Renal pelvis (tissue), 4 donors: ENCODE data around the gene BST1. TPM values are rescaled to one million over a fixed set of nuclear protein-coding genes. Genes with fewer than 3 reads are reported as not detected.
A peak's percentile ranks its signal among the peaks of the same experiment; 100 is the strongest.
"Not testable (repeated sequence)": the region's sequence is repeated elsewhere in the genome, so short reads cannot be mapped to it uniquely, and the experiment has no call there.

Source experiments
- DNase-seq: peaks from one replicate; pipeline ENCODE4 v3.0.0-alpha.2; 2013
- polyA plus RNA-seq, 3 donors: library from polyadenylated mRNA; unstranded; fragments of 120-200 nt; gene quantifications; one replicate each; pipeline ENCODE4 v1.2.1, GENCODE V29; 2013; ENCODE audit not compliant: insufficient read length in 3 of 3

BST1 gene
- polyA plus RNA-seq, 3 donors, result 13.8 to 15.6 (median 15.2) TPM

DNA sequence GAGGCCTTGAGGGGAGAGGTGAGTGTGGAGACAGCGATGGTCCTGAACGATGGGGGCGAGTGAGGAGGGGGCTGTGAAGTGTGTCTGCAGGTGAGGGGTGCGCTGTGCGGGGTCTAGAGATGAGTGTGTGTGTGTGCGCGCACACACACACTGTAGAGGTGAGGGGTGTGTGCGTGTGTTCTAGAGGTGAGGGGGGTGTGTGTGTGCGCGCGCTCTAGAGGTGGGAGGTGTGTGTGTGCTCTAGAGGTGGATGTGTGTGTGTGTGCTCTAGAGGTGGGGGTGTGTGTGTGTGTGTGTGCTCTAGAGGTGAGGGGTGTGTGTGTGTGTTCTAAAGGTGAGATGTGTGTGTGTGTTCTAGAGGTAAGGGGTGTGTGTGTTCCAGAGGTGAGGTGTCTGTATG lies 574 bp downstream of the BST1 start:
- no peak for DNase-seq

DNA sequence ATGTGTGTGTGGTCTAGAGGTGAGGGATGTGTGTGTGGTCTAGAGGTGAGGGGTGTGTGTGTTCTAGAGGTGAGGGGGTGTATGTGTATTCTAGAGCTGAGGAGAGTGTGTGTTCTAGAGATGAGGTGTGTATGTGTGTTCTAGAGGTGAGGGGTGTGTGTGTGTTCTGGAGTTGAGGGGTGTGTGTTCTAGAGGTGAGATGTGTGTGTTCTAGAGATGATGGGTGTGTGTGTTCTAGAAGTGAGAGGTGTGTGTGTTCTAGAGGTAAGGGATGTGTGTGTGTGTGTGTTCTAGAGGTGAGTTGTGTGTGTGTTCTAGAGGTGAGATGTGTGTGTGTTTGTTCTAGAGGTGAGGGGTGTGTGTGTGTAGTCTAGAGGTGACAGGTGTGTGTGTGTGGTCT lies 1.3 kb downstream of the BST1 start:
- no peak for DNase-seq

DNA sequence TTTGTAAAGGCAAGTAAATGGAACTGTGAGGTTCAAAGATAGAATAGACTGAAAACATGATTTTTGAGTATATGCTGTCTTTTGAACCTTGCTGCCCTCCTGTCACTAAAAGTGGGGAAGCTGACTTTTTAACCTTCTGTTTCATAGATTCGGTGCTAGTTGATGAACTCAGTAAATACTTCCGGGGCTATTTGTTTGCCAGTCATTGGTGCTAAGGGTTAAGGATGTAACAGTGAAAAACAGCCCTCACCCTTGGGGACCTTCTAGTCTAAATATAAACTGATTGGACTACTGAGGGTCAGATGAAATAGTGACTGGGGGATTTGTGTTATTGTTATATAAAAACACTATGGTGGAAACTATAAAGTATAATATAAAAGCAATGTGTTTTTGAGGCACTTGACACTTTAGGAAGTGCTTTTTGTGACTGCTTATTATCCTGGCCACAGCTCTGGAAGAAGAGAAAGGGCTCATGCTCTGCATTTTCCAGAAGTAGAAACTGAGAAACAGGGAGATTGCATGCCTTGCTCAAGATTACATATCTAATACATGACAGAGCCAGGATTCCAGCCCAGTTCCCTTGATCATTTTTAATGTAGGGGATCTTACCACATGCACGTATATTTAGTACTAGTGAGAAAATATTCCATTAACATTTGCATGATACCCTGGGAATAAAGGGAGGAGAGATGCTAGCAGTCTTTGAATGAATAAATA lies 3.9 kb downstream of the BST1 start:
- DNase-seq, result no peak

DNA sequence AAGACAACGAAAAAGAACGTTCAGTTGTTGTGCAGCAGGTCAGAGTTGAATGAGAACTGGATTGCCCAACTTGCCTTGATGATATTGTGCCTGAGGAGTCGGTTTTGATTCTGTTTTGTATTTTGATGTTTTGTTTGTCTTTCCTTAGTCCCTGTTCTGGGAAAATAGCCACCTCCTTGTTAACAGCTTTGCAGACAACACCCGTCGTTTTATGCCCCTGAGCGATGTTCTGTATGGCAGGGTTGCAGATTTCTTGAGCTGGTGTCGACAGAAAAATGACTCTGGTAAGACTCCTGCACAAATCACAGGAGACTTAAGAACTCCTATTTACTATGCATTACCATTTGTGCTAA lies 4.5 kb downstream of the BST1 start:
- DNase-seq, result no peak

DNA sequence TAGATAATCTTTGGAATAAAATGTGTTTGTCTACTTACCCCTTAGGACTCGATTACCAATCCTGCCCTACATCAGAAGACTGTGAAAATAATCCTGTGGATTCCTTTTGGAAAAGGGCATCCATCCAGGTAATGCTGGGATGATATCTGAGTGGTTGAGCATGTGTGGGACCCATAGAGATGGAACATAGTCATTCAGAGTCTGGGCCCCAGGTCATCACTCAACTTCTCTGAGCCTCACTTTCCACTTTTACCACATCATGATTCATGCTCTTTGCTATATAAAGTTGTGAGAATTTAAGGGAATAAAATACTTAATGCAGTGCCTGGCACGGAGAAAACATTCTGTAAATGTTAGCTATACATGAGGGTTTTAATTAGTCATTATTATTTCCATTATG lies 8.9 kb downstream of the BST1 start:
- no peak for DNase-seq

DNA sequence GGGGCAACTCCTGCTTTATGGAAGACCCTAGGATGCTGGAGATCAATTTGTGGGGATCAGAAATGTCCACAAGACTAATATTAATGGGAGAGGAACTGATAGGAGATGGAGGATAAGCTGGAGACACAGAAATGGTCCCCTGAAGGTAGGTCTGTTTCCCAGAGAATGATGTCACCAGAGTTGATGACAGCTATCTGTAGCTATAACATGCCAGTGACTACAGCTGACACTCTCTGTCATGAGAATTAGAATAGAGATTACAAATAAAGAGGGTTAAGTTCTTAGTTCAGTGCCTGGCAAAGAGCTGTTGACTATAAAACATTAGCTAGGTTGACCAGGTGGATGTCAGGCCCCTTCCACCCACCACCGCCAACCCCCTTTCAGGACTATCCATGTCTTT lies 9.3 kb downstream of the BST1 start:
- no peak for DNase-seq

DNA sequence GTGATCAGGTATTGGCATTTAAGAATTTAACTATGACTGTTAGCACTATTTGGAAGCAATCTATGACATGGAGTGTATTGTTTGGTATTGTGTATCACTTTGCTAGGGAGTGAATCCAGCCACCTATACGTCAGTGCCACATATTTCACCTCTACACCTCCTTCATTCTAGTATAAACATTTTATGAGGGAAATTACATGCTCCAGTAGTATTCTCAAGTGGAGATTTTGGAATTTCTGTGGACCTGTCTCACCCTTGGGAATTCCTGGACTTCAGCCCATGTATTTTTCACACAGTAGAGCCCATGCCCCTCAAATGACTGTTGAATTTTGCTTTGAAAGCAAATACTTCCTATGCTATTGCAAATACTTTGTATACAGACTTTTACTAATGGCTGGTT lies 11.3 kb downstream of the BST1 start:
- no peak for DNase-seq

DNA sequence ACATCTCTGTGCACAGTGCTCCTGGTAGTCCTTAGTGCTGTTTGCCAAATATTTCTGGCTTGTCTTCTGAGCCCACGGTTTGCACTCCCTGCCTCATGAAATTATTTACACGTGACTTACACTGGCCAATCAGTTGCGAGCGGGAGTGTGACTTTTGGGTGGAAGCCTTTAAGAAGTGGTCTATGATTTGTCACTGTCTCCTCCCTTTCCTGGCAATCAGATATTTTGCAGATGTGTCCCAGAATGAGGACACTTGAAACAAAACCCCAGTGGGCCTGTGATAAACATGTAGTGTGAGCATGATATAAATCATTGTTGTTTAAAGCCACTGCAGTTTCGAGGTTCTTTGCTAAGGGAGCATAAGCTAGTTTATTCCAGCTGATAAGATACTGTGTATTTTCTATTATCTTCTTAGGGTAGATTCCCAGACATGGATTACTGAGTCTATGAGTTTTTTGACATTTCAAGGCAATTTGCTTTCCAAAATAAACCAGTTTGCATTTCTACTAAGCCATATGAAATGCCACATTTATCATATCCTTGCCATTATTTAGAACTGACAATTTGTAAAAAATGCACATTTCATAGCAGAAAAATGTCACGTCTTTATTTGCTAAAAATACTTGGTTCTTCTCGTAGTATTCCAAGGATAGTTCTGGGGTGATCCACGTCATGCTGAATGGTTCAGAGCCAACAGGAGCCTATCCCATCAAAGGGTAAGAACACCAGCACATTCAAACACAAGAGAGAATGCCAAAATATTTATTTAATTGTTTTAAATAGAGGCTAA lies 12.0 kb downstream of the BST1 start:
- peak; percentile 42 for DNase-seq

DNA sequence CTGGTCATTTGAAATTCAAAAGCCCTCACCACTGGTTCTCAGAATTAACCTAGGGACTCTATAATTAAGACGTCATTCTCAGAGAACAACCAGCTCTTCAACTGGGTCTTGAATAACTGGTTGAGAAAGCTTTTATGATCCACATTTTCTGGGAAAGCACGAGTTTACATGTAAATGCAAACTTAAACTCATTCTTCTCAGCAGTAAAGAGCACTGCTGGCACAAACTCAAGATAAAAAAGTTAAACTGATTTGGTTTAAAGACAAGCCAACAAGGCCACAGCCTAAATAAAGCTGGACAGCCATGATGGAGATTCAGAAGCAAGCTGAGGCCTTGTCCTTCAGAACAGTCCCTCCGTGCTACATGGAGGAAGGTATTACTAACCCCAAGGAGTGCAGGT lies 13.2 kb downstream of the BST1 start:
- DNase-seq, result no peak

DNA sequence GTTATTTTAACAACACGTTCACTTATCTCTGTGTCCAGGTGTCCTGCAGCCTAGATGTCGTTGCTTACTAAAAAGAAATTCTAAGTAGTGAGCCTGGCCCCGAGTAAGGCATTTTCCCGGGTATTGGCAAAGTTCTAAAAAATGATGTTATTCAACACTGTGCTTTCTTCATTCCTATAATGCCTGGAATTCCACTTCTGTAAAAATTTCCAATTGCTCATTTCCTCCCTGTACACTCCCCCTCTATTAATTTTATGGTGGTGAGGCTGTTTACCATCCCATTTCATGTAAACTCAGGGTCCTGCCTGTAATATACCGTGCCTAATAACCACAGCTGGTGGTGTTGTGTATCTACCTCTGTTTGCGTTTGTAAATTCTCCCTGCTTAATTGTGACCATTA lies 14.2 kb downstream of the BST1 start:
- no peak for DNase-seq

DNA sequence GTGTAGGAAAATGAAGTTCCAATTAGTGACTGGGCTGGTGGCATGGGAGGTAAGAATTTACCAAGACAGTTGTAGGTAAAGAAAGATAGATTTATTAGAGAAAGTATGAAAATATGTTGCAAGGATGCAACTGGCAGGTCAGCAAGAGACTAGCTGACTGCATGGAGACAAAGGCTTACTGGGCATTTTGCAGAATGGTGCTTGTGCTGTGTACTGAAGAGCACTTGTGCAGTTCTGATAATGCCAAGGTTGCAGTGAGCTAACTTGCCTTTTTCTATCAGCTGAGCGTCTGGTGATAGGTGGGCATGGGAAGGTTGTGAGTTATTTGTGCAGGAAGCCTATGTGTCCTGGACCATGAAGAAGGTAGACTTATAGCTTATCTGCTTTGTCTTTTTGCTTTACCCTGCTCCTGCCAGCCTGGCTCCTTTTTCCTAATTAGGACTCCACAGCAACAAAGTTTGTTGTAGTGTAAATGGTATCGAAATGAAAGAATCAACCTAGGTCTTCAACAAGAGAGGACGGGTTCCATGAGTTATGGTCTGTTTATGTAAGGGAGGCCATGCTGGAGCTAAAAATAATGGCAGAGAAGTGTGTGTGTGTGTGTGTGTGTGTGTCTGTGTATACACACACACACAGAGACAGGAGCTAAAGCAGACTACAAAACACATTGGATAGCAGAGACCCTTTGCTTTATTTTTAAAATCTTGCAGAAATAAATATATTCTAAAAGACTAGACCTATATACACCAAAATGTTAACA lies 15.0 kb downstream of the BST1 start:
- DNase-seq, result no peak

DNA sequence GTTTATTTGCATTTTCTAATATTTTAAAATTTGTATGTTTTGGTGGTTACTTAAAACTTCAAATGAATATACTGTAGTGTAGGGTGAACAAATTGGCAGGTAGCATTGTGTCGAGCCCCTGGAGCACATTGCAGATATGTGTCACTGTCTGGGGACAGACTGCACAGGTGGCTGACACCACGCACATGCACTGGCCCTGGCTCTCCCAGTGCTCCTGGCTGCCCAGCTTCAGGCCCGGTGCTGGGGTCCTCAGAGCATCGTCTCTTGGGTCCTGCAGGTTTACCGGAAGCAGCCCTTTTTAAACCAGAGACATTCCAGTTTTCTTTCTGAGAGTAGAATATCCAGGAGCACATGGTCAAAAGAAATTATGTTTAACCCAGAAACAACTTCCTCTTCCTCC lies 15.6 kb downstream of the BST1 start:
- no peak for DNase-seq

DNA sequence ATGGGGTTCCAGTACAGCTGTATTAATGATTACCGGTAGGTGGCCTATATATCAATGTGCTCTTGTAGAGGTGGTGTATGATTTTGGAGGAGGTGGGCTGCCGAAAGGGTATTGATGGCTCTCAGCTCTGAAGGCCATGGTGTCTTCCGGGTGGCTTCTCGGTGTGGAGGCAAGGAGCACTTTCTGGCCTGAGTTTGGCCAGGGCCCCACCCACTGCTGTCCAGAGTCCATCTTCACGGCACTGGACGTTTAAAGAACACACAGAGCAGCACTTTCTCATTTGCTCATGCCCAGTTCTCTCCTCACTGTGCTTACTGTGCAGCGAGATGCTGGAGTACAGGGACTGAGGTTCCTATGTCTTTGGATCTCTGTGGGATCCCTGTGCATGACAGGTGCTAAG lies 16.1 kb downstream of the BST1 start:
- no peak for DNase-seq

DNA sequence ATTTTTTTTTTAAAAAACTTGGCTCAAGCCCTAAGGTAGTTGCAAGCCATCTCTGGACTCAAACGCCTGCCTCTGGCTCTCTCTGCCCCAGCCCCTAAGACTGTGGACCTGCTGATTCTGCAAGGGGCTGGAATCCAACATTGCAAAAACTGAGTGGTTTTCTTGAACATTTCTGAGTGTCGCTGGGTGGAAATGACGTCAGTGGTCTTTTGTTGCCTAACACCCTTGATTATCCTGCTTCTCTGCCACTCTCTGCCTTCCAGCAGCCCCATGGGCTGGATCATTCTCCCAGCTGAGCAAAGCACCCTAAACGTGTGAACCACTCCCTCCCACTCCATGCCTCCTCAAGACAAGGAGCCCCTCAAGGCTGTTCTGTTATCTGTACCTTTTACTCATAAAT lies 16.6 kb downstream of the BST1 start:
- DNase-seq, result no peak

DNA sequence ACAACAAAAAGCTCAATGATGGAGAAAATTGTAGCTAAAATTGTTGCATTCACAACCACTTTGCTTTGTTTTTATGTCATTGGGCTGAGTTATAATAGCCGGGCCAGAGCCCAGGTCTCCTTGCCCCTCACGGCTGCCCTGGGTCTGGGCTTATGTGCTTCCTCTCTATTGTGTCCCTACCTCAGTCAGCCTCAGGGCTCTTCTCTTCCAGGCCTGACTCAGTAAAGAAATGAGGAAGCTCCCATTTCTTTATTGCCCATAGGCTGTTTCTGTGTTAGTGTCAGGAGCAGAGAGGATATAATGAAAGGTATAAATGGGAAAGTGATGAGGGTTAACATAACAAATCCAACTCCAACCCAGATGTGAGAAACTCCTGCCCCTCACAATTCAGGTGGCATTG lies 18.0 kb downstream of the BST1 start:
- DNase-seq, result no peak

DNA sequence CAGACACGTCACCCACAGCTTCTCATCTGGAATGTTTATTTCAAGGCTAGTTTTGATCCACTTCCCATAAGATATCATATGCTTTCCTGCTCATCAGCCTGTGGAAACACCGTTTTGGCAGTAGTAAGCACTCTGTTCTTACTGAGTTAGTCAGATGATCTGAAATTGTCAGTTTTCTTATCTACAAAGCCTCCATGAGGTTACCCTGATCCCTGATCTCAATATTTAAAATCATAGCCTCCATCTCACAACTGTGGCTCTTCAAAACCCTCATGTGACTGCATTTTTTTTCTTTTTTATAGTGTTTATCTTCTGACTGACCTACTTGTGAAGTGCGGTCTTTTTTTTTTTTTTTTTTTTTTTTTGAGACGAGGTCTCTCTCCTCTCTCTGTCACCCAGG lies 22.7 kb downstream of the BST1 start:
- DNase-seq, result no peak

DNA sequence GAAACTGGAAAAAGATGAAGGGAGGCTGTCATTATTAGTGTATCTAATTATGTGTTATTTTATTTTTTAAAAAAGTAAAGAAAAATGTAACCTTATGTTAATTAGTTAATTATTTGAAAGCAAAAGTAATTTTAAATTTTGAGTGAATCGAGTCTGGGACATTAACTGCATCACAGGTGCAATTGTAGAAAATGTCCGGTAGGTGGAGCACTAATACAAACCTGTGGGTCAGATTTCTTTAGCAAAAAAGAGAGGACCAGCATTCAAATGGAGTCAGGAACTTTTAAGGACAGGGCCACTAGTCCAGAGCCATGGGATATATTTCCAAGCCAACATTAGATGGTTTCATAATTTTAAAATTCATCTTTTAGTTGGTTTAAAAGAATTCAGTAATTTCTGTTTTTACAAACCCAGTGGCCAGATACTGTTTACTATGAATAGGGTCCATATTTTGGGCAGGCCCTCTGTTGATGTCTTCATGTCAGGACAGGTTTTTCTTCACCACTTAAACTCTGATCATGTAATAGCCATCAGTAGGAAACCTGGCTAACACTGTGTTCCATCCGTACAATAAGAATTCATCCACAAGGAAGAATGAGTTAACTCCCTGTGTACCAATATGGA lies 27.2 kb downstream of the BST1 start:
- no peak for DNase-seq

DNA sequence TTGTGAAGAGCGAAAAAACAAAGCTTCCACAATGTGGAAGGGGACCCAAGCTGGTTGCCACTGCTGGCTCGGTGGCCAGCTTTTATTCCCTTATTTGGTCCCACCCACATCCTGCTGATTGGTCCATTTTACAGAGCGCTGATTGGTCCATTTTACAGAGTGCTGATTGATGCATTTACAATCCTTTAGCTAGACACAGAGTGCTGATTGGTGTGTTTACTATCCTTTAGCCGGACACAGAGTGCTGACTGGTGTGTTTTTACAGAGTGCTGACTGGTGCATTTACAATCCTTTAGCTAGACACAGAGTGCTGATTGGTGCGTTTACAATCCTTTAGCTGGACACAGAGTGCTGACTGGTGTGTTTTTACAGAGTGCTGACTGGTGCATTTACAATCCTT lies 30.2 kb downstream of the BST1 start:
- not testable (repeated sequence) for DNase-seq

DNA sequence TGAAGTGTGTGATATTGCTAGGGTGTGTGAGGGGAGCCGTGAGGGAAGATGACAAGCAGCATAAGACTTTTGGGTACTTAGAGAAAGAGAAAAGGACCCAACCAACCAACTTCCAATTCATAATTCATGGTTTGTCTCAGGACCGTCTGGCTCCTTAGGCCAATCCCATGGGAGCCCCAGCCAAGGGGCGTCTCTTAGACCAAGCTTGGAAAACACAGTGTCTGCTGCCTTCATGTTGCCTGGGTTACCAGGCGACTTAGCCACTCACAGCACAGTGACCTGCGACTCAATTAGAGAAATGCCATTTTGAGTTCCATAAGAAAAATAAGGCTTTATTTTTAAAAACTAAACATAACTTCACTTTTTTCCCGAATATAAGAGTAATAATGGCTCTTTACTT lies 32.7 kb downstream of the BST1 start:
- no peak for DNase-seq

DNA sequence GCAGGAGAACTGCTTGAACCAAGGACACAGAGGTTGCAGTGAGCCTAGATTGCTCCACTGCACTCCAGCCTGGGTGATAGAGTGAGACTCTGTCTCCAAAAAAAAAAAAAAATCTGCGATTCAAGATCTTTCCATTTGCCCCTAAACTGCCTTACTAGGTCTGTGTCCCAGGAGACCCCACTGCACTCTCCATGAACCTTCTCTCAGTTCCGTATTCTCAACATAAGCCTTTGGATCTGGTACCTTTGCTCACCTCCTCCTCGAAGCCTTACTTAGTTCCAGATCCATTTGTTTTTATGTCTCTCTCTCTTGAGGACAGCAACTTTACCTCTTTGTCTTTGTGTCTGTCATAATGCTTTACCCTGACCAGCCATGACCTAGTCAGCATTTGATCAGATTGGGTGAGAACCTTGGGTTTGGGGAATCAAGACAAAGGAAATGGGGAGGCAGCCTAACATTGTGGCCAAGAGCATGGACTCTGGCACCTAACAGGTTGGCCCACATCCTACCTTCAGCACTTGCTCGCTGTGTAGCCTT lies 33.7 kb downstream of the BST1 start:
- DNase-seq, result no peak

DNA sequence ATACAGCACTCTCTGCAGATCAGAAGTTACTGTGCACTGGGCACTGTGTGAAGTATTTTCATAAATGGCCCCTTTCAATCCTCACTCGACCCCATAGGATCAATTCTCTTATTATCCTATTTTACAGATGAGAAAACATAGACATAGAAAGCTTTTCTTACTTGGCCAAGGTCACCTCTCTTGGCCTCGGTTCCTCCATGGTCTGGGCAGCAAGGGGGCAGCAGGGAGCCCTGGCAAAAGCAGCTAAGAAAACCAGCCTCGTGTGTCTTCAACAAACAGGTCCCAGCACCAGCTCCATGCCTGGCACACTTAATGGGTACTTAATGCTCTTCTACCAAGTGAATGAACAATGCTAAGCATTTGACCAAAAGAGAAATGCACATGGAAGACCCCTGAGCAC lies 34.4 kb downstream of the BST1 start:
- DNase-seq, result no peak

DNA sequence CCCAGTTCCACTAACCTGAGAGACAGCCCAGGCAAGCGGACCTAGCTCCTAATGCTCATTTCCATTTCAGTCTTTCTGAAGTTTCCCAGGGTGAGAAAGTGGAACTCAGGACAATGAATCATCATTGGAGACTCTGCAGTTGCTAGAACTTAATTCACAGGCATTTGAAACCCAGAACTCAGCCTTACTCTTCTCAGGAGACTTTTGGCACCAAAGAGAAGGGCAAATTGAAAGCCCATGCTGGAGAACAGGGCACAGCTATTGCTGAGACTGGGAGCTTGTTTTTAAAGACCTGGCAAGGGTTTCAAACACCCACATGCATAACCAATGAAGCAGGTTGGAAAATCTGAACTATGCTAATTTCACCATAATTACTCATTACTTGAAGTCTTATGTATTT lies 36.0 kb downstream of the BST1 start:
- DNase-seq, result no peak
